PFSK-1 (cell line): ENCODE measurements around the gene STX12.

Experiments used
- FOXP2 ChIP-seq: optimal IDR thresholded peaks from 2 replicates; pipeline ENCODE3; 2011; ENCODE audit warnings: borderline replicate concordance, control low read depth, inconsistent platforms; ENCODE audit not compliant: insufficient read depth; ENCODE audit errors: extremely low read length, extremely low read depth
- POLR2AphosphoS5 ChIP-seq: IDR thresholded peaks from 2 replicates; pipeline ENCODE4 v1.6.1; 2012; ENCODE audit warnings: low read depth, mild to moderate bottlenecking, control low read depth, low read length, moderate library complexity
- REST ChIP-seq, 2 experiments: IDR thresholded peaks; 2 replicates each; pipeline versions ENCODE4 v1.6.1 to v1.8.0; 2011 to 2012; ENCODE audit warnings: low read depth in 2 of 2, low read length in 2 of 2, control low read depth in 1 of 2, inconsistent platforms in 1 of 2, mild to moderate bottlenecking in 1 of 2, moderate library complexity in 1 of 2; ENCODE audit not compliant: insufficient read depth in 1 of 2
- SIN3A ChIP-seq: IDR thresholded peaks from 2 replicates; pipeline ENCODE4 v1.6.1; 2012; ENCODE audit warnings: mild to moderate bottlenecking, low read length, moderate library complexity, borderline replicate concordance; ENCODE audit not compliant: insufficient read depth
- TAF1 ChIP-seq: IDR thresholded peaks from 2 replicates; pipeline ENCODE4 v1.6.1; 2012; ENCODE audit warnings: low read length, control low read depth, borderline replicate concordance; ENCODE audit not compliant: insufficient read depth

STX12 gene

GRCh38 chr1:27727126-27727525 lies 45.9 kb upstream of the STX12 start:
- TF ChIP-seq POLR2AphosphoS5: no peak
- no peak for TF ChIP-seq FOXP2
- TF ChIP-seq TAF1: no peak
- TF ChIP-seq REST (IDR thresholded peaks at IDR 0.05; ENCODE audit: insufficient read depth in 1 of 2, low read depth in 2 of 2, low read length in 2 of 2): no peak
- no peak for TF ChIP-seq SIN3A

- TF ChIP-seq FOXP2 (no peak), SIN3A (no peak), TAF1 (no peak), POLR2AphosphoS5 (no peak), REST (IDR thresholded peaks at IDR 0.05; ENCODE audit: insufficient read depth in 1 of 2, low read depth in 2 of 2, low read length in 2 of 2) (no peak)
These were observed 36.8 kb upstream of the STX12 start for GRCh38 chr1:27736252-27736651.

- no peak for TF ChIP-seq FOXP2
- TF ChIP-seq REST (IDR thresholded peaks at IDR 0.05; ENCODE audit: insufficient read depth in 1 of 2, low read depth in 2 of 2, low read length in 2 of 2): no peak
- no peak for TF ChIP-seq TAF1
- no peak for TF ChIP-seq POLR2AphosphoS5
- no peak for TF ChIP-seq SIN3A
These were observed 31.9 kb upstream of the STX12 start for GRCh38 chr1:27741121-27741520.

- TF ChIP-seq REST (IDR thresholded peaks at IDR 0.05; ENCODE audit: insufficient read depth in 1 of 2, low read depth in 2 of 2, low read length in 2 of 2) (no peak), POLR2AphosphoS5 (no peak), FOXP2 (no peak), SIN3A (no peak), TAF1 (no peak)
These were observed 28.5 kb upstream of the STX12 start for GRCh38 chr1:27744556-27744955.

GRCh38 chr1:27745466-27745865 lies 27.6 kb upstream of the STX12 start:
- TF ChIP-seq SIN3A (no peak), POLR2AphosphoS5 (no peak), REST (IDR thresholded peaks at IDR 0.05; ENCODE audit: insufficient read depth in 1 of 2, low read depth in 2 of 2, low read length in 2 of 2) (no peak), FOXP2 (no peak), TAF1 (no peak)
